GM12891 (cell line): ENCODE results near the gene TBC1D30.

ENCODE experiments used
- DNase-seq: peaks from one replicate; pipeline ENCODE4 v3.0.0; 2011; ENCODE audit warnings: low spot score; ENCODE audit not compliant: insufficient read length
- FAIRE-seq: peaks from 2 replicates; lab custom pipeline; 2011; peaks lifted over from hg19 to GRCh38; lab: Jason Lieb, UNC
- PAX5 ChIP-seq: IDR thresholded peaks from 2 replicates; pipeline ENCODE4 v1.6.1; 2011; ENCODE audit warnings: low read length, moderate library complexity, mild to moderate bottlenecking; ENCODE audit not compliant: insufficient read depth, severe bottlenecking
- POLR2A ChIP-seq: IDR thresholded peaks from 2 replicates; pipeline ENCODE4 v1.6.1; 2011; ENCODE audit warnings: low read depth, low read length, control low read depth
- POLR2AphosphoS5 ChIP-seq: IDR thresholded peaks from 2 replicates; pipeline ENCODE4 v1.6.1; 2011; ENCODE audit warnings: low read depth, low read length, control low read depth
- POU2F2 ChIP-seq: IDR thresholded peaks from 2 replicates; pipeline ENCODE4 v1.6.1; 2011; ENCODE audit warnings: low read depth, mild to moderate bottlenecking, control low read depth, low read length, moderate library complexity
- SPI1 ChIP-seq: IDR thresholded peaks from 2 replicates; pipeline ENCODE4 v1.6.1; 2011; ENCODE audit warnings: low read depth, low read length, control low read depth
- TAF1 ChIP-seq: IDR thresholded peaks from 2 replicates; pipeline ENCODE4 v1.6.1; 2011; ENCODE audit warnings: low read depth, low read length, control low read depth

TBC1D30 gene

DNA sequence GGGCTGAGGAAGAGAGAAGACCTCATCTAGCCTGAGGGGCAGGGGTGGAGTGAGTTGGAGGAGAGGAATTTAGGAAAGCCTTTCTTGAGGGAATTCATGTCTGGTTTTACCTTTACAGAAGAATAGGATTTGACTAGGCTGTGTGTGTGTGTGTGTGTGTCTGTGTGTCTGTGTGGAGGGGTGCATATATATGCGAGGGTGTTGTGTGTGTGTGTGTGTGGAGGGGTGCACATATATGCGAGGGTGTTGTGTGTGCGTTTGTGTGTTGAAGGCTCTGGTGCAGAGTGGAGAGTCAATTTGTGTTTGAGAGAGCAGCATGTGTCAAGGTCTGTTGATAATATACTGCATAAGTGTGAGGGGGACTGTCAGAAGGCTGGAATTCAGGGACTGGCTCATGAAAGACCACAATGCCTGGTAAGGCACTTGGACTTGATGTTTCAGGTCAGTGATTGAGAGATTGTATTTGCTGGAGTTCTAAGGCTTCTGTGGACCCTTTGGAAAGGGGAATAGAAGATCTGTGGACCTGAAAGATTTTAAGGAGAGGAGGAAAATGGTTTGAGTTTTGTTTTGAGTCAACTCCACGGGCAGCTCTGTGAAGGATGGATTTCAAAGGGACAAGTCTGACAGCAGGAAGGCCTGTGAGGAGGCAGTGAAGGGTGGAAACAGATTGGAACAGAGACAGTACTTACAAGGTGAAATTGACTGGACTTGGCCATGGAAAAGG, 34.6 kb downstream of the TBC1D30 start:
- TF ChIP-seq SPI1 (no peak), PAX5 (no peak), POLR2A (no peak), POLR2AphosphoS5 (no peak)
- FAIRE-seq: no peak
- DNase-seq: no peak

DNA sequence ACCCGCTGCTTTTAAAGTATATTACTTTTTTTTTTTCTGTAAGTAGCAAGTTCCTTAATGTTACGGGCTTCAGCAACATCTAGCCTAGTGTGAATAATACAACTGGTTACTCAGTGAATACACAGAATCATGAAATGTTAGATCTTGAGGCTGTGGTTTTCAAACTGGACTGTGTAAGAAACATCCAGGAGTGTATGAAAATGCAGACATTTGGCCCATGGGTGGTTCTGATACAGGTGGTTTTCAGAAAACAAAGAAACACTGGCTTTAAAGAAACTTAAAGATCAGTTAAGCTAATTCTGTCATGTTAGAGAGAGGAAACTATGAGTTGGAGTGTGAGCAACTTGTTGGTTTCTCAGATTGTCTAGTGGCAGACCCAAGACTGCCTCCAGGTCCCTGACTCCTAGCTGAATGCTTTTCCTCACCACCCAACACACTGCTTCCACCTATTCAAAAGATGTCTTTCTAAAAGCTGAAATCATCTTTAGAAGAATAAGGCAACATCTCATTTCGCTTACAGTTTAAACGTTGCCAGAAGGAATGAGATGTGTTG, 36.1 kb downstream of the TBC1D30 start:
- FAIRE-seq: no peak
- TF ChIP-seq POLR2A (no peak), PAX5 (no peak), POU2F2 (no peak), SPI1 (no peak), TAF1 (no peak), POLR2AphosphoS5 (no peak)
- DNase-seq: no peak

DNA sequence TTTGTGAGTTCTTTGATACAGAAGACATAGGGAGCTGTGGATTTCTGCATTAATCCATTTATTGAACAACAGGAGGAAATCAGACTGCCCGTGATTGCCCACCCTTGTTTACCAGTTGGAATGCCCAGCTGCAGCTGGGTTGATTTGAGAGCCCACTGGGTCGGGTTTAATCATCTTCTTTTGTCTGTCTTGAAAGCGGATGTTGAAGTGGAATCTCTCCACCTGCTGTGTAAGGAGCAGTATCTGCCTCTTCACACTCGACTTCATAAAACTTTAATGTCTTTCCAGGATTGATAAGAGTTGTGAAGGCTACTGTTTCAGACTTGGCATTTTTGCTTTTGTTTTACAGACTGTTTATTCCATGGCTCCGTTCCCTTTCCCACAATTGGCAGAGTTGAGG, 39.9 kb downstream of the TBC1D30 start:
- no peak for FAIRE-seq

DNA sequence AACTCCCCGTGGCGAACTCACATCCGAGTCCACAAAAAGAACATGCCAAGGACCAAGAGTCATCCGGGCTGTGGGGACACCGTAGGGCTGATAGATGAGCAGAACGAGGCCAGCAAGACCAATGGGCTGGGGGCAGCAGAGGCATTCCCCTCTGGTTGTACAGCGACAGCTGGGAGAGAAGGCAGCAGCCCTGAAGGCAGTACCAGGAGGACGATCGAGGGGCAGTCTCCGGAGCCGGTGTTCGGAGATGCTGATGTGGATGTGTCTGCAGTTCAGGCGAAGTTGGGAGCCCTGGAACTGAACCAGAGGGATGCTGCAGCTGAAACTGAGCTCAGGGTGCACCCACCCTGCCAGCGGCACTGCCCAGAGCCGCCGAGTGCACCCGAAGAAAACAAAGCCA, 50.7 kb downstream of the TBC1D30 start:
- FAIRE-seq (no peak), DNase-seq (no peak)
- no peak for TF ChIP-seq PAX5
- TF ChIP-seq TAF1: no peak
- no peak for TF ChIP-seq POLR2A

More for the DNA sequence above, 39.9 kb downstream of the TBC1D30 start:
- no peak for DNase-seq
- TF ChIP-seq SPI1 (no peak), POLR2A (no peak)

DNA sequence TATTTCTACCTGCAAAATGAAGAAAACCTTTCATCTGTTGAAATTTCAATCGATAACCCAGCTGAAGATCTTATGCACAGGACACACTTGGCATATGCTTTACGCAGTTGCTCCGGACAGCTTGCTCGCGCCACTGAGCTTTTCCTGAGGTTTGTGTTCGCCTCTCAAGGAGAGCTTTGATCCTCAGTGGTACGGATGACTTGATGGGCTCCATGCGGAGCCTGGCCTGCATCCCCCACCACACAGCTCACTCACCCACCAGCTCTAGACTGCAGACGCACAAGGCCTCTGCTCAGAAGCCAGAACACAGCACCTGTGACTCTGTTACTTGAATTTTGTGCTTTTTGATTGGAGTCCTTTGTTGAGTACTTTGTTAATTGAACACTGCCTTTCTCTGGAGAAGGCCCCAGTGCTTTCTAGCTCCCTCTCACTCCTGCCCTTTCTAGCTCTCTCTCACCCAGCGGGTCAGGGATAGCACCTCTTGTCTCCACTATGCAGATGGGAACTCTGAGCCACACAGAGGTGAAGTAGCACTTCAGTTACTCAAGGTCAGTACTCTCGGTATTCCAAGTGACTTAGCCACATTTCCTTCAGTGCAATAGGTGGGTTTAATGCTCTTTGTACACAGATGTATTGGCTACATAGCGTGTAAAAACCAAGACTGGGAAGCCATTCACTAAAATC, 52.1 kb downstream of the TBC1D30 start:
- FAIRE-seq: no peak
- TF ChIP-seq SPI1 (no peak), POLR2AphosphoS5 (no peak), POLR2A (no peak), TAF1 (no peak), PAX5 (no peak), POU2F2 (no peak)
- no peak for DNase-seq

DNA sequence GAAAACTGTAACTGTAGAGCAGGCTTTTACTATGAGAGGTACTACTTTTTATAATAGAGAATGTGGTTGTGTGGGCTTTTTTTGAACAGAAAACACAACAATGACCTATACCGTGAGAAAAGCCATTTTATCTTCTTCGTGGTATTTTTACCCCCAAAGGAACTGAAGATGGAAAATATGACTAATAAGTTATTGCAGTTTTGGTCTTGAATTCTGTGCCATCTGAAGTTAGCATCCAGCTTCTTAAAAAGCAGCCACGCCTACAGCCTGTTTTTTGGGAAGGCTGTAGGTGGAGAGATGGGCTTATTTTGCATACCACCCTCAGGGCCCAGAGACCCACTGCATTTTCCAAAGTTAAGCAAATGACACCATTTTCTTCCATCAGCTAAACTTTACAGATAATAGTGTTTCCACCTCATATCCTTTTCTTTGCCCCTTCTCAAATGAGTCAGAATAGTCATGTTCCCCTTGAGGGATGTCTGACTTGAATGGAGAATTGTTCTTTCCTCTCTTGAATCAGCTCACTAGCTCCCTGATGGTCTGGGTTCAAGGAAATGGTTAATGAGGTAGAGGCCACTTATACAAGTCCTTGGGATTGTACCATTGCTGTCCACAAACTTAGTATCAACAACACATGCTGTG, 53.0 kb downstream of the TBC1D30 start:
- TF ChIP-seq POLR2A: no peak
- peak; percentile 79 for TF ChIP-seq SPI1
- FAIRE-seq (peak; percentile 74), DNase-seq (peak; percentile 15)

DNA sequence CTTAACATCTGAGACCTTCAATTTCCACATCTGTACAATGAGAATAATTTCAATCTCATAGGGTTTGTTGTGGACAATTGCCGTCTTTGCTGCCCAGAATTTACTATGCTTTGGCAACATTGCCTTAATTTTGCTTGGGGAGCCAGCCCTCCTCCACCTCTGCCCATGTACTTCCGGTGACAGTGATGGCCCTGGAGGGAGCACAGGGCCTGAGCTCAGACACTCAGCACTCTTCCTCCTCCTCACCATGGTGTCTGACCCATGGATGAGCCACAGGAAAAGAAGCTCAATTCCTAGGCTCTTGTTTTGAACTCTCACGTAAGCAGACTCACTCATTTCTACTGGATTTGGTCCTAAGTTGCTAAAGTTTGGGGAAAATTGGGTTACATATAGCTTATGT, 58.2 kb downstream of the TBC1D30 start:
- no peak for FAIRE-seq
- no peak for DNase-seq
- TF ChIP-seq PAX5 (no peak), TAF1 (no peak), SPI1 (no peak), POLR2AphosphoS5 (no peak), POLR2A (no peak), POU2F2 (no peak)

DNA sequence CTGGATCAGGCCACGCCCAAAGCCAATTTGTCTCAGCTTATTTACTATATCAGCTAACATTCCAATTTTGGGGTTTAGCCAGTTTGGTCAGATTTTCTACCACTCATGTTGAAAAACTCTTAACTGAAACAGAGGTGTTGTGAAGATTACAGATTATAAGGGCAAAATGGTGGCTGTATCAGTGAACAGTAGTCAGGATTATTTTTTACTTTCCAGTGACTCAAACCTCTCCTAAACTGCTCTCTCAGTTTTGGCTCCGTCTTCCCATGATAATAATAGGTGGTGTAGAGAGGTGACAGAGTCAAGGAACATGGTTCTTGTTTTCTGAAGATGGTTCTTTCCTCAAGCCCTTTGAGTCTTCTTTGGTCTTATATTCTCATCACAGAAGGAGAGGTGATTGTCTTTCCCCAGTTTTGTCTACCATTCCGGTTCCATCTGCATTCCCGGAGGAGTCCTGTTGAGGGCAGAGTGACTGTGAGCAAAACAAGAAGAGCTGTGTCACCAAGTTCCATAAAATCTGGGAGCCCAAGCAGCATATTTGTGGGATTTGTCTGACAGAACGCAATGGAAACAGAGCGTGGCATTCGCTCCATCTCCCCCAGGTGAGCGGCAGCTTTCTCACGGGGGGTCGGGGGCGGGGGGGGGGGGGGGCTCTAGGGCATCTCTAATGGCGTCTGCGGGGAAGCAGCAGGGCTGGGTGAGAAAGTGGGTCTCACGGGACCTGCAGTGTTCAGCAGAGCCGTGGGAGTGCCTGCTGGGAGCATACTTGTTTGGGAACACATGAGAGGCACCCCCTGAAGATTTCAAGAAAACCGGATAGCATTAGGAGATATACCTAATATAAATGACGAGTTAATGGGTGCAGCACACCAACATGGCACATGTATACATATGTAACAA, 59.1 kb downstream of the TBC1D30 start:
- no peak for DNase-seq
- no peak for TF ChIP-seq POU2F2
- peak; percentile 16 for FAIRE-seq

DNA sequence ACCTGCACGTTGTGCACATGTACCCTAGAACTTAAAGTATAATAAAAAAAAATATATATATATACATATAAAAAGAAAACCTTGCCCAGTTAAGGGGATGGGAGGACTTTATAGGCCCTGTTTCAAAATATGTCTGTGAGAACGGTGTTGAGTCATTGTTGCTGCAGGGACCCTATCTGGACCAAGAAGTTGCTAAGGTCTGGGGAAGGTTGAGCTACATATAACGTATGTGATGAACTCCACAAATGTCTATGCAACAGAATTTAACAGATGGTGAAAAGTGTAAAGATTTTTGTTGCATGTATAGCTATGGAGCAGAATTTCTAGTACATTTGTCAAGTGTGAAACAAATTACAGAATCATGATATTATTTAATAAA, 59.7 kb downstream of the TBC1D30 start:
- no peak for DNase-seq

DNA sequence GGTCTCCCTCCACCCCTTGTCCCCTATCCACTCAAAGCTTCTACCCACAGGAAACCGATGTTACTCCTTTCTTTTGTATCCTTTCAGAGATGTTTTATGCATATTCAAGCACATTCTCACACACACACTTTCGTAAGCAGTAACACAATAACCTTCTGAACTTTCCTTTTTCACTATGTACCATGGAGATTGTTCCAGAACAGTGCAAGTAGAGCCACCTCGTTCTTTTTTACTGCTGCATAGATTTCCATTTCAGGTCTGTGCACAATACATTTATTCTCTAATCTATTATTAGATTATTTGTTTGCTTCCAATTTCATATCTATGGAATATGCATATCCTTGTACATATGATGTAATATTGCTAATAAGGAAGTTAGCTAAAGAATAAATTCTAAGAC, 60.3 kb downstream of the TBC1D30 start:
- FAIRE-seq (no peak), DNase-seq (no peak)
- TF ChIP-seq PAX5 (no peak), POLR2AphosphoS5 (no peak), POLR2A (no peak), SPI1 (no peak), TAF1 (no peak), POU2F2 (no peak)

More for the DNA sequence above, 59.7 kb downstream of the TBC1D30 start:
- peak; percentile 33 for FAIRE-seq
- TF ChIP-seq POLR2A (no peak), PAX5 (no peak), POLR2AphosphoS5 (no peak), POU2F2 (no peak), SPI1 (no peak), TAF1 (no peak)
